ENCODE results near the gene GBGT1. TPM values are rescaled to one million over a fixed set of nuclear protein-coding genes. Genes with fewer than 3 reads are reported as not detected.

Gene GBGT1
- total RNA-seq: 1.8 TPM in 2 replicates

GRCh38 chr9:133163504-133164172, at the start of gene GBGT1:
TSS of gene GBGT1 (minus strand) at chr9:133163914. CDS start at chr9:133162412, 1,502 bp downstream.

DNA sequence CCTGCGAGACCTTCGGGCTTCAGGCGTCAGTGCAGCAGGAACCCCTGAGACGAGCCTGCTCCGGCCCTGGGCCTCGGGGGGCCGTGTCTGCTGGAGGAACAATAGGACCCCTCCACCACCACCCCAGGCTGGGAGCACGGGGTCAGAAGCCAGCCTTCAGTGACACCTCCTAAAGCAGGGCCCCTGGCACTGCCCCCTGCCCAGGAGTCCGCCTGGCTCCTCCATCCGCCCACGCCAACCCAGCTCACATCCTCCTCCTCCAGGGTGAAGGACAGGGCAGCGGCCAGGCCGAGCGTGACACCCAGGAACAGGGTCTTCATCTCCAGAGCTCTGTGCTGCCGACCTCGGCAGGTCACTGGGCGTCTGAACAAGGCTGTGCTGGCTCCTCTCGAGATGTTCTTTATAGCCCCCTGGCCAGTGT, 45.2 kb upstream of the GBGT1 start, which contains the start of gene OBP2B:
Gene OBP2B, minus strand, starts transcription at position 371 of the 421 bp plus-strand sequence. Its CDS starts 51 bp downstream, at position 320.

GRCh38 chr9:133121198-133121914, 42.4 kb downstream of the GBGT1 start, which contains the start of gene RALGDS:
TSS of gene RALGDS (minus strand) at chr9:133121240. CDS start at chr9:133121154, 86 bp downstream.

Other genes starting within 250 kb of the GBGT1 start
- 51.4 and 61.4 TPM in 2 replicates for gene TSC1, start 219.3 kb downstream of the GBGT1 start, total RNA-seq
- gene GFI1B, start 185.2 kb downstream of the GBGT1 start, total RNA-seq: not detected in 2 replicates
- 37.8 and 50.4 TPM in 2 replicates for gene GTF3C5, start 132.9 kb downstream of the GBGT1 start, total RNA-seq
- gene CEL, start 101.9 kb downstream of the GBGT1 start, total RNA-seq: 0.20 and 0.37 TPM in 2 replicates
- 19.9 and 21.7 TPM in 2 replicates for gene RALGDS, start 42.7 kb downstream of the GBGT1 start, total RNA-seq
- not detected in 2 replicates for gene OBP2B, start 45.3 kb upstream of the GBGT1 start, total RNA-seq
- not detected in 2 replicates for gene ABO, start 111.3 kb upstream of the GBGT1 start, total RNA-seq
- 6.6 and 8.8 TPM in 2 replicates for gene SURF6, start 172.3 kb upstream of the GBGT1 start, total RNA-seq
- gene MED22, start 184.2 kb upstream of the GBGT1 start, total RNA-seq: 13.6 and 16.8 TPM in 2 replicates
- gene RPL7A, start 184.3 kb upstream of the GBGT1 start, total RNA-seq: 1,530 and 2,826 TPM in 2 replicates
- gene SURF1, start 192.6 kb upstream of the GBGT1 start, total RNA-seq: 16.8 and 22.8 TPM in 2 replicates
- gene SURF2, start 192.6 kb upstream of the GBGT1 start, total RNA-seq: 13.6 and 16.0 TPM in 2 replicates
- 331 and 383 TPM in 2 replicates for gene SURF4, start 212.1 kb upstream of the GBGT1 start, total RNA-seq
- under 0.01 and 1.4 TPM in 2 replicates for gene STKLD1, start 212.5 kb upstream of the GBGT1 start, total RNA-seq

Data from subcutaneous preadipocyte (primary cell).